Measurements from ENCODE around the gene KIAA1614. TPM values are rescaled to one million over a fixed set of nuclear protein-coding genes. Genes with fewer than 3 reads are reported as not detected.

KIAA1614 gene
- total and polyA plus RNA-seq, 10 of the 15 experiments (the other 5 are each of a cell fraction or from before 2014, with no cell fraction given) = 0.03 to 1.0 (median 0.26) TPM; not detected in 1

GRCh38 chr1:180964595-180964994 is 51.9 kb downstream of the KIAA1614 start:
- no peak overlapping the region for H3K9ac ChIP-seq (ENCODE audit: control insufficient read depth, insufficient read depth, low read length)
- no peaks in the 10 kb centered on the region; the same call in 2 of the 3 replicates for H3K9me3 ChIP-seq (replicated peaks; ENCODE audit: control insufficient read depth, insufficient read depth, low read length)
- no peak overlapping the region for H2AFZ ChIP-seq (ENCODE audit: control insufficient read depth, low read depth, low read length)
- H3K4me3 ChIP-seq = no peak overlapping the region
- ChIA-PET RAD21 (ENCODE audit: unreplicated experiment) (interaction anchor here (1.2 kb wide), 1 partner anchor 83 kb away, joined by 4 read pairs; no protein-coding TSS in a partner anchor), CTCF (no interaction called here), POLR2A (no interaction called here), SMC1A (ENCODE audit: uncharacterized antibody, unreplicated experiment) (no interaction called here)
- no peak overlapping the region for H3K27ac ChIP-seq (ENCODE audit: control insufficient read depth, insufficient read depth)
- TF ChIP-seq, protein P1, sequence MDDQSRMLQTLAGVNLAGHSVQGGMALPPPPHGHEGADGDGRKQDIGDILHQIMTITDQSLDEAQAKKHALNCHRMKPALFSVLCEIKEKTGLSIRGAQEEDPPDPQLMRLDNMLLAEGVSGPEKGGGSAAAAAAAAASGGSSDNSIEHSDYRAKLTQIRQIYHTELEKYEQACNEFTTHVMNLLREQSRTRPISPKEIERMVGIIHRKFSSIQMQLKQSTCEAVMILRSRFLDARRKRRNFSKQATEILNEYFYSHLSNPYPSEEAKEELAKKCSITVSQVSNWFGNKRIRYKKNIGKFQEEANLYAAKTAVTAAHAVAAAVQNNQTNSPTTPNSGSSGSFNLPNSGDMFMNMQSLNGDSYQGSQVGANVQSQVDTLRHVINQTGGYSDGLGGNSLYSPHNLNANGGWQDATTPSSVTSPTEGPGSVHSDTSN (IDR thresholded peaks at IDR 0.05; ENCODE audit: insufficient replicate concordance, low read depth, low read length) = no peak
- TF ChIP-seq SMC3 (IDR thresholded peaks at IDR 0.05; ENCODE audit: borderline replicate concordance, low read length) (no peak), IRF4 (IDR thresholded peaks at IDR 0.05; ENCODE audit: low read depth, low read length) (no peak)
- TSS peak; percentile 22 for BruUV-seq (replicated peaks)
- FAIRE-seq (no peak), DNase-seq (ENCODE audit: low read depth, low spot score) (no peak), ATAC-seq (no peak)
- no peaks in the 10 kb centered on the region for H3K4me1 ChIP-seq (ENCODE audit: control insufficient read depth, insufficient read depth, low read length)
- in situ Hi-C loops (cut with MboI) (no loop called here), intact Hi-C loops (cut with micrococcal nuclease; ENCODE audit: unreplicated experiment) (no loop called here)
- H3K79me2 ChIP-seq (ENCODE audit: control insufficient read depth, insufficient read depth, low read length) = no peaks in the 10 kb centered on the region
- no peaks in the 10 kb centered on the region for H3K27me3 ChIP-seq (replicated peaks in 1 of 2; ENCODE audit: control insufficient read depth in 2 of 2, insufficient read depth in 2 of 2, low read length in 1 of 2)
- H4K20me1 ChIP-seq (ENCODE audit: control insufficient read depth, insufficient read depth) = no peaks in the 10 kb centered on the region
- WGBS (ENCODE audit: insufficient coverage, insufficient replicate concordance, low lambda C conversion rate, missing lambda C conversion rate) = 90% methylated on average over 6 of the region's 6 CpGs
- peaks cover 0 to 3% of the 10 kb centered on the region in 2 experiments; a peak in 3 of 4 replicates for H3K36me3 ChIP-seq (ENCODE audit: control insufficient read depth in 2 of 2, insufficient read depth in 2 of 2, low read length in 1 of 2)
- no peak overlapping the region for H3K4me2 ChIP-seq (ENCODE audit: control insufficient read depth, insufficient read depth)

GRCh38 chr1:180966312-180966711 is 53.6 kb downstream of the KIAA1614 start:
- no peaks in the 10 kb centered on the region for H3K27me3 ChIP-seq (replicated peaks in 1 of 2; ENCODE audit: control insufficient read depth in 2 of 2, insufficient read depth in 2 of 2, low read length in 1 of 2)
- BruUV-seq (replicated peaks) = no TSS peak
- DNase-seq (ENCODE audit: low read depth, low spot score) (no peak), ATAC-seq (peak; percentile 81), FAIRE-seq (no peak)
- no peak overlapping the region for H3K27ac ChIP-seq (ENCODE audit: control insufficient read depth, insufficient read depth)
- H3K79me2 ChIP-seq (ENCODE audit: control insufficient read depth, insufficient read depth, low read length) = no peaks in the 10 kb centered on the region
- ChIA-PET CTCF (interaction anchor here (0.9 to 1.8 kb wide), 7 partner anchors 10 to 176 kb away, joined by 3 to 6 read pairs (median 3); no protein-coding TSS in a partner anchor), SMC1A (ENCODE audit: uncharacterized antibody, unreplicated experiment) (interaction anchor here (0.7 to 2.1 kb wide), 13 partner anchors 9 to 178 kb away, joined by 3 to 14 read pairs (median 4); no protein-coding TSS in a partner anchor), RAD21 (ENCODE audit: unreplicated experiment) (interaction anchor here (1.0 to 1.5 kb wide), 4 partner anchors 13 to 104 kb away, joined by 4 to 6 read pairs (median 5); no protein-coding TSS in a partner anchor), POLR2A (interaction anchor here (1.5 to 1.6 kb wide), 2 partner anchors 9 to 176 kb away, joined by 3 to 4 read pairs; no protein-coding TSS in a partner anchor)
- in situ Hi-C loops (cut with MboI) (no loop called here), intact Hi-C loops (cut with micrococcal nuclease; ENCODE audit: unreplicated experiment) (no loop called here)
- H2AFZ ChIP-seq (ENCODE audit: control insufficient read depth, low read depth, low read length) = no peak overlapping the region
- H3K36me3 ChIP-seq (ENCODE audit: control insufficient read depth in 2 of 2, insufficient read depth in 2 of 2, low read length in 1 of 2) = peaks cover 4 to 9% of the 10 kb centered on the region in 2 experiments; a peak in 3 of 4 replicates
- H3K4me2 ChIP-seq (ENCODE audit: control insufficient read depth, insufficient read depth) = no peak overlapping the region
- H3K9me3 ChIP-seq (replicated peaks; ENCODE audit: control insufficient read depth, insufficient read depth, low read length) = no peaks in the 10 kb centered on the region
- no peaks in the 10 kb centered on the region for H3K4me1 ChIP-seq (ENCODE audit: control insufficient read depth, insufficient read depth, low read length)
- no peak overlapping the region for H3K9ac ChIP-seq (ENCODE audit: control insufficient read depth, insufficient read depth, low read length)
- no peak overlapping the region for H3K4me3 ChIP-seq
- no peaks in the 10 kb centered on the region for H4K20me1 ChIP-seq (ENCODE audit: control insufficient read depth, insufficient read depth)
- WGBS (ENCODE audit: insufficient coverage, insufficient replicate concordance, low lambda C conversion rate, missing lambda C conversion rate) = 61% methylated on average over 4 of the region's 4 CpGs
- TF ChIP-seq IKZF2 (IDR thresholded peaks at IDR 0.05) (0 out of 4 replicates have a peak, but pooled peaks of 1 of the 2 experiments have one; percentile 13), ASH2L (IDR thresholded peaks at IDR 0.05; ENCODE audit: borderline replicate concordance, low read depth) (no peak), POLR2AphosphoS5 (IDR thresholded peaks at IDR 0.05; ENCODE audit: low read length) (no peak), TARDBP (IDR thresholded peaks at IDR 0.05; ENCODE audit: borderline replicate concordance) (no peak), IRF3 (IDR thresholded peaks at IDR 0.05) (no peak), HCFC1 (IDR thresholded peaks at IDR 0.05; ENCODE audit: low read length) (no peak), RAD51 (IDR thresholded peaks at IDR 0.05) (peak; percentile 47; the same call in 1 of the 2 replicates), ZNF622 (IDR thresholded peaks at IDR 0.05) (no peak), SMAD5 (IDR thresholded peaks at IDR 0.05; ENCODE audit: low read depth) (no peak), BRCA1 (IDR thresholded peaks at IDR 0.05; ENCODE audit: low read depth, low read length) (no peak), BHLHE40 (IDR thresholded peaks at IDR 0.05; ENCODE audit: borderline replicate concordance in 1 of 2, low read depth in 2 of 2, low read length in 1 of 2) (peak; percentile 76 to 77), ZSCAN29 (IDR thresholded peaks at IDR 0.05) (no peak)
- TF ChIP-seq, protein P2, sequence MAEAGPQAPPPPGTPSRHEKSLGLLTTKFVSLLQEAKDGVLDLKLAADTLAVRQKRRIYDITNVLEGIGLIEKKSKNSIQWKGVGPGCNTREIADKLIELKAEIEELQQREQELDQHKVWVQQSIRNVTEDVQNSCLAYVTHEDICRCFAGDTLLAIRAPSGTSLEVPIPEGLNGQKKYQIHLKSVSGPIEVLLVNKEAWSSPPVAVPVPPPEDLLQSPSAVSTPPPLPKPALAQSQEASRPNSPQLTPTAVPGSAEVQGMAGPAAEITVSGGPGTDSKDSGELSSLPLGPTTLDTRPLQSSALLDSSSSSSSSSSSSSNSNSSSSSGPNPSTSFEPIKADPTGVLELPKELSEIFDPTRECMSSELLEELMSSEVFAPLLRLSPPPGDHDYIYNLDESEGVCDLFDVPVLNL (IDR thresholded peaks at IDR 0.05; ENCODE audit: low read depth, low read length) = no peak

Data from GM12878 (cell line).